IMR-90 (cell line): ENCODE data around the gene TBC1D22A. TPM values are rescaled to one million over a fixed set of nuclear protein-coding genes. Genes with fewer than 3 reads are reported as not detected.

ENCODE experiments used
- ATAC-seq: fragments of 200-7000 bp; cut with Tn5 transposase; 2 replicates; pipeline ENCODE4 v1.9.1; 2020; ENCODE audit warnings: low read depth, mild to moderate bottlenecking, moderate library complexity
- BruUV-seq: library from RNA; stranded (reverse); fragments of 400-500 nt; replicated peaks from 2 replicates; lab custom pipeline; 2021; lab: Mats Ljungman, UMichigan
- CTCF ChIA-PET: fragments of 300-600 bp; formaldehyde crosslinking; extraction: SDS; loops from one replicate; lab custom pipeline; 2021; ENCODE audit warnings: antibody characterized with exemption; lab: Yijun Ruan, JAX
- POLR2A ChIA-PET: fragments of 300-600 bp; sonication (Branson Sonifier 250); formaldehyde crosslinking; loops from one replicate; lab custom pipeline; 2022; ENCODE audit warnings: antibody characterized with exemption; ENCODE audit not compliant: unreplicated experiment; lab: Charles Lee
- DNase-seq: peaks from one replicate; pipeline ENCODE4 v3.0.0; 2013
- H2AFZ ChIP-seq: replicated peaks from 2 replicates; pipeline ENCODE3; 2013; ENCODE audit warnings: low read length, mild to moderate bottlenecking; ENCODE audit not compliant: poor library complexity
- H2AK5ac ChIP-seq: 2 replicates; pipeline ENCODE4 v1.6.1; 2013; ENCODE audit warnings: low read depth, low read length, inconsistent platforms
- H2AK9ac ChIP-seq: replicated peaks from 2 replicates; pipeline ENCODE3; 2013; ENCODE audit warnings: mild to moderate bottlenecking, low read depth, low read length, moderate library complexity; ENCODE audit not compliant: poor library complexity
- H2BK120ac ChIP-seq: 2 replicates; pipeline ENCODE4 v1.6.1; 2013; ENCODE audit warnings: low read depth, low read length, inconsistent platforms
- H2BK15ac ChIP-seq: 3 replicates; pipeline ENCODE4 v1.6.1; 2013; ENCODE audit warnings: low read depth, low read length, inconsistent platforms
- H2BK20ac ChIP-seq: 2 replicates; pipeline ENCODE4 v1.6.1; 2013; ENCODE audit warnings: low read depth, mild to moderate bottlenecking, inconsistent platforms, low read length, moderate library complexity
- H2BK5ac ChIP-seq: 2 replicates; pipeline ENCODE4 v1.6.1; 2013; ENCODE audit warnings: mild to moderate bottlenecking, low read depth, low read length, inconsistent platforms; ENCODE audit not compliant: poor library complexity, severe bottlenecking
- H3K14ac ChIP-seq: replicated peaks from 2 replicates; pipeline ENCODE4 v1.6.1; 2013; ENCODE audit warnings: low read depth, low read length, inconsistent platforms
- H3K18ac ChIP-seq: 2 replicates; pipeline ENCODE4 v1.6.1; 2013; ENCODE audit warnings: low read depth, low read length, control low read depth
- H3K23ac ChIP-seq: 2 replicates; pipeline ENCODE4 v1.6.1; 2013; ENCODE audit warnings: low read depth, low read length, inconsistent platforms
- H3K27ac ChIP-seq: 2 replicates; pipeline ENCODE4 v1.5.1; 2013; ENCODE audit warnings: mild to moderate bottlenecking, control low read depth, low read length; ENCODE audit not compliant: insufficient read depth
- H3K27me3 ChIP-seq: 2 replicates; pipeline ENCODE4 v1.6.1; 2013; ENCODE audit warnings: low read length; ENCODE audit not compliant: control insufficient read depth, insufficient read depth
- H3K36me3 ChIP-seq: 2 replicates; pipeline ENCODE4 v1.6.1; 2013; ENCODE audit warnings: low read length, mixed read lengths; ENCODE audit not compliant: control insufficient read depth, insufficient read depth
- H3K4ac ChIP-seq: 2 replicates; pipeline ENCODE4 v1.6.1; 2013; ENCODE audit warnings: low read depth, low read length, inconsistent platforms
- H3K4me1 ChIP-seq: 2 replicates; pipeline ENCODE4 v1.6.1; 2013; ENCODE audit warnings: low read length, mixed read lengths; ENCODE audit not compliant: control insufficient read depth, insufficient read depth
- H3K4me2 ChIP-seq: 2 replicates; pipeline ENCODE4 v1.6.1; 2013; ENCODE audit warnings: low read depth, mild to moderate bottlenecking, control low read depth, low read length, moderate library complexity
- H3K4me3 ChIP-seq: 2 replicates; pipeline ENCODE4 v1.5.1; 2013; ENCODE audit warnings: low read depth, mild to moderate bottlenecking, control low read depth, low read length, moderate library complexity; ENCODE audit not compliant: insufficient read depth
- H3K56ac ChIP-seq: 2 replicates; pipeline ENCODE4 v1.6.1; 2013; ENCODE audit warnings: low read length, inconsistent platforms; ENCODE audit not compliant: insufficient read depth; ENCODE audit errors: extremely low read depth
- H3K79me1 ChIP-seq, 2 experiments: 2 replicates each; pipeline ENCODE4 v1.6.1; 2013; ENCODE audit warnings: low read length in 2 of 2, inconsistent platforms in 1 of 2, low read depth in 1 of 2
- H3K9ac ChIP-seq: 2 replicates; pipeline ENCODE4 v1.6.1; 2013; ENCODE audit warnings: low read depth, low read length, control low read depth
- H3K9me1 ChIP-seq: 2 replicates; pipeline ENCODE4 v1.6.1; 2013; ENCODE audit warnings: low read length, inconsistent platforms; ENCODE audit not compliant: insufficient read depth
- H3K9me3 ChIP-seq: 2 replicates; pipeline ENCODE4 v1.6.1; 2013; ENCODE audit warnings: low read length; ENCODE audit not compliant: control insufficient read depth, insufficient read depth
- H4K20me1 ChIP-seq: 2 replicates; pipeline ENCODE4 v1.6.1; 2013; ENCODE audit warnings: low read length, inconsistent platforms; ENCODE audit not compliant: insufficient read depth
- H4K5ac ChIP-seq: 2 replicates; pipeline ENCODE4 v1.6.1; 2013; ENCODE audit warnings: mild to moderate bottlenecking, low read depth, low read length, control low read depth
- H4K8ac ChIP-seq, 2 experiments: 2 replicates each; pipeline ENCODE4 v1.6.1; 2013; ENCODE audit warnings: low read depth in 2 of 2, low read length in 2 of 2, control low read depth in 1 of 2, inconsistent platforms in 1 of 2
- H4K91ac ChIP-seq: 2 replicates; pipeline ENCODE4 v1.6.1; 2013; ENCODE audit warnings: low read depth, low read length, inconsistent platforms; ENCODE audit not compliant: insufficient read depth
- BHLHE40 ChIP-seq: fragments of 150-350 bp; IDR thresholded peaks from 2 replicates; pipeline ENCODE4 v1.6.1; 2016; ENCODE audit warnings: mild to moderate bottlenecking, low read depth, low read length
- CEBPB ChIP-seq: IDR thresholded peaks from 2 replicates; pipeline ENCODE4 v1.6.1; 2012; ENCODE audit warnings: low read depth, low read length, improper control_type of control experiment
- RAD21 ChIP-seq: IDR thresholded peaks from 2 replicates; pipeline ENCODE4 v1.6.1; 2012; ENCODE audit warnings: low read length, improper control_type of control experiment
- RCOR1 ChIP-seq: IDR thresholded peaks from 2 replicates; pipeline ENCODE4 v1.6.1; 2012; ENCODE audit warnings: mild to moderate bottlenecking, low read length, improper control_type of control experiment; ENCODE audit not compliant: insufficient replicate concordance
- RFX5 ChIP-seq: IDR thresholded peaks from 2 replicates; pipeline ENCODE4 v1.8.0; 2012; ENCODE audit warnings: low read depth, mild to moderate bottlenecking, low read length, moderate library complexity
- SMC3 ChIP-seq: fragments of 150-350 bp; IDR thresholded peaks from 2 replicates; pipeline ENCODE4 v1.6.1; 2016; ENCODE audit warnings: low read depth, mild to moderate bottlenecking, antibody characterized with exemption, low read length, moderate library complexity
- USF2 ChIP-seq: fragments of 150-350 bp; IDR thresholded peaks from 2 replicates; pipeline ENCODE4 v1.6.1; 2017; ENCODE audit warnings: mild to moderate bottlenecking, antibody characterized with exemption, low read length, low read depth
- WGBS, 2 experiments: methylation state at CpG; one replicate each; pipeline versions ENCODE4 v1.1.5 to v1.1.7; 2013; ENCODE audit warnings: missing lambda C conversion rate in 2 of 2; ENCODE audit not compliant: insufficient read length in 1 of 2; ENCODE audit errors: extremely low coverage in 2 of 2; 5-methylcytosine and 5-hydroxymethylcytosine counted together
- dilution Hi-C: fragments of 300-500 bp; cut with HindIII; formaldehyde crosslinking; loops from one replicate; pipeline ENCODE4 v1.14.3; 2018; ENCODE audit warnings: low sequenced_read_pairs; ENCODE audit not compliant: unreplicated experiment
- in situ Hi-C: fragments of 300-500 bp; cut with MboI; formaldehyde crosslinking; loops from 3 replicates; pipeline ENCODE4 v1.14.3; 2019; ENCODE audit warnings: low sequenced_read_pairs, inconsistent platforms, mixed read lengths
- intact Hi-C: fragments of 100-400 bp; cut with micrococcal nuclease; formaldehyde crosslinking; loops from 2 replicates; pipeline ENCODE4 v1.10.0; 2022
- polyA plus RNA-seq, 3 experiments: library from polyadenylated mRNA; depleted of rRNA; stranded (reverse); fragments of >200 nt; gene quantifications; 2 replicates each; pipeline ENCODE4 v1.2.3, GENCODE V29; 2012; ENCODE audit warnings: low replicate concordance in 1 of 3
- total RNA-seq: library from RNA; depleted of rRNA; stranded (reverse); fragments of >200 nt; gene quantifications from 2 replicates; pipeline ENCODE4 v1.2.3, GENCODE V29; 2012

Gene TBC1D22A
- total and polyA plus RNA-seq, 2 of the 4 experiments (the other 2 are of a cell fraction), result 9.0 to 16.7 TPM

DNA sequence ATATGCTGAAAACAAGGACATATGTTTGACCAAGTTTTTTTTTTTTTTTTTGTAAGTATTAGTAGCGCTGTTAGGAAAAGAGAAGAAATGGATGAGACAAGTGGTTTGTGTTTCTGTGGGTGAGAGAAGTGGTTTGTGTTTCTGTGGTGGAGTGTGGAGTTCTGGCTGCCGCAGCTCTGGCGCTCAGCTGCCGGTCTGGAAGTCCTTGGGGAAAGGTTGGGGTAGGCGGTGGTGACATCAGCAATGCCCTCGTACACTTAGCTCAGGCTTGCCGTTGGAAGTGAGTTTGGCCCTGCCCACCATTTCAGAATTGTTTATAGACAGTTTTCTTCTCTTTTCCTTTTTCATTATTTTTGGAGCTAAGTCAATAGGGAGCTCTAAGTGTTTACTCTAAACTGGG, 116.6 kb downstream of the TBC1D22A start:
- Histone ChIP-seq H2BK120ac (no peak overlapping the region), H3K36me3 (peaks cover 2% of the 10 kb centered on the region; the same call in 1 of the 2 replicates), H2BK15ac (no peak overlapping the region), H3K56ac (no peak overlapping the region), H3K4me2 (no peak overlapping the region), H3K14ac (no peak overlapping the region), H3K79me1 (peaks cover 15 to 42% of the 10 kb centered on the region in 2 experiments), H3K27me3 (no peaks in the 10 kb centered on the region), H3K27ac (no peak overlapping the region), H3K4ac (no peak overlapping the region), H4K91ac (no peak overlapping the region), H2AFZ (no peak overlapping the region), H2AK9ac (no peak overlapping the region), H3K9ac (no peak overlapping the region), H3K9me1 (peaks cover 12% of the 10 kb centered on the region; the same call in 1 of the 2 replicates), H3K4me1 (no peaks in the 10 kb centered on the region; the same call in 1 of the 2 replicates), H2BK20ac (no peak overlapping the region), H4K5ac (no peak overlapping the region), H2AK5ac (no peak overlapping the region), H3K9me3 (no peaks in the 10 kb centered on the region), H3K18ac (no peak overlapping the region), H2BK5ac (no peak overlapping the region), H4K8ac (no peak overlapping the region), H3K4me3 (no peak overlapping the region), H4K20me1 (peaks cover 29% of the 10 kb centered on the region), H3K23ac (no peak overlapping the region)
- ATAC-seq, result peak; percentile 72
- ChIA-PET POLR2A (interaction anchor here (1.0 kb wide), 1 partner anchor 56 kb away, joined by 4 read pairs; no protein-coding TSS in a partner anchor), CTCF (interaction anchor here (0.6 kb wide), 2 partner anchors 13 to 247 kb away, joined by 3 read pairs; no protein-coding TSS in a partner anchor)
- peak; percentile 59 for DNase-seq
- intact Hi-C loops (no loop called here), in situ Hi-C loops (no loop called here), dilution Hi-C loops (no loop called here)
- no TSS peak for BruUV-seq
- WGBS, 2 experiments, result no CpG with 5 or more reads among the region's 7 CpGs
- no peak for TF ChIP-seq RFX5
- no peak for TF ChIP-seq RCOR1
- TF ChIP-seq RAD21, result no peak
- TF ChIP-seq BHLHE40, result no peak
- TF ChIP-seq CEBPB, result no peak
- no peak for TF ChIP-seq USF2
- TF ChIP-seq SMC3, result no peak
